ENCODE measurements around the gene CXCL9.

DNA sequence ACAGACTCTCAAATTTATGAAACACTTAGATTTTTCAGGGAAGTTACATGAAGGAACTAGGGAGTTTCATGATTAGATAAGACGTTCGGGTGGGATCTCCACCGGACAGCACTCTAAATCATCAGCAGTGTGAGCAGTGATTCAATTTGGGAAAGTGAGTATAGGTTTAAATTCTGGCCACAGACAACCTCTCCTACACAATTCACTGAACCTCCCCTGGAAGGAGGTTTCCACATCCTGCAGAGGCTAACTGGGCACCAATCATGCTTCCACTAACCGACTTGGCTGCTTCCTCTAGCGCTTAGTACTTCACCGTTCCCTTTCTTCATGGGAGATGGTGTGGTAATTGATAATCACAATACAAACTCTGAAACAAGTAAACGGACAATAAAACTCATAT lies 5.6 kb downstream of the CXCL9 start:
- TF ChIP-seq, protein P1, sequence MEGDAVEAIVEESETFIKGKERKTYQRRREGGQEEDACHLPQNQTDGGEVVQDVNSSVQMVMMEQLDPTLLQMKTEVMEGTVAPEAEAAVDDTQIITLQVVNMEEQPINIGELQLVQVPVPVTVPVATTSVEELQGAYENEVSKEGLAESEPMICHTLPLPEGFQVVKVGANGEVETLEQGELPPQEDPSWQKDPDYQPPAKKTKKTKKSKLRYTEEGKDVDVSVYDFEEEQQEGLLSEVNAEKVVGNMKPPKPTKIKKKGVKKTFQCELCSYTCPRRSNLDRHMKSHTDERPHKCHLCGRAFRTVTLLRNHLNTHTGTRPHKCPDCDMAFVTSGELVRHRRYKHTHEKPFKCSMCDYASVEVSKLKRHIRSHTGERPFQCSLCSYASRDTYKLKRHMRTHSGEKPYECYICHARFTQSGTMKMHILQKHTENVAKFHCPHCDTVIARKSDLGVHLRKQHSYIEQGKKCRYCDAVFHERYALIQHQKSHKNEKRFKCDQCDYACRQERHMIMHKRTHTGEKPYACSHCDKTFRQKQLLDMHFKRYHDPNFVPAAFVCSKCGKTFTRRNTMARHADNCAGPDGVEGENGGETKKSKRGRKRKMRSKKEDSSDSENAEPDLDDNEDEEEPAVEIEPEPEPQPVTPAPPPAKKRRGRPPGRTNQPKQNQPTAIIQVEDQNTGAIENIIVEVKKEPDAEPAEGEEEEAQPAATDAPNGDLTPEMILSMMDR (conservative IDR thresholded peaks at IDR 0.05; ENCODE audit: low read depth, low read length): no peak
- TF ChIP-seq EZH2phosphoT487 (IDR thresholded peaks at IDR 0.05; ENCODE audit: borderline replicate concordance, low read length): no peak
